ENCODE data around the gene TLR6. TPM values are rescaled to one million over a fixed set of nuclear protein-coding genes. Genes with fewer than 3 reads are reported as not detected.
A peak's percentile ranks its signal among the peaks of the same experiment; 100 is the strongest.

The TLR6 gene
- total RNA-seq, 1 experiment from 2014 or later = not detected

DNA sequence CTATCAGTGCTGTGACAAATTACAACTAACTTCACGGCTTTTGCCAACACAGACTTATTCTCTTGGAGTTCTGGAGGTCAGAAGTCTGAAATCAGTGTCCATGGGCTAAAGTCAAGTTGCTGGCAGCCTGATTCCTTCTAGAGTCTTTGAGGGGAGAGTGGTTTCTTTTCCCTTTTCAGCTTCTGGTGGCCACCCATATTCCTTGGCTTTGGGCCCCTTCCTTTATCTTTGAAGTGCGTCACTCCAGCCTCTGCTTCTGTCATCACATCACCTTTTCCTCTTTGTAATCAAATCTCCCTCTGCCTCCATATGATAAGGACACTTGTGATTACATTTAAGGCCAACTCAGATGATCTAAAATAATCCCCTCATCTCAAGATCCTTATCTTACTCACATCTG is 20.0 kb upstream of the TLR6 start:
- H3K27me3 ChIP-seq (ENCODE audit: control insufficient read depth, insufficient read depth, low read length) = no peaks in the 10 kb centered on the region
- H3K36me3 ChIP-seq (replicated peaks; ENCODE audit: control insufficient read depth, insufficient read depth, low read length) = no peaks in the 10 kb centered on the region; the same call in 1 of the 2 replicates
- no peak for DNase-seq
- no peak overlapping the region for H3K4me3 ChIP-seq (ENCODE audit: insufficient read depth, low read depth, low read length)

GRCh38 chr4:38873290-38873944 is 16.8 kb upstream of the TLR6 start:
- Histone ChIP-seq H3K27me3 (ENCODE audit: control insufficient read depth, insufficient read depth, low read length) (no peaks in the 10 kb centered on the region), H3K36me3 (replicated peaks; ENCODE audit: control insufficient read depth, insufficient read depth, low read length) (peaks cover 4% of the 10 kb centered on the region), H3K4me3 (ENCODE audit: insufficient read depth, low read depth, low read length) (no peak overlapping the region)
- DNase-seq = no peak

GRCh38 chr4:38872620-38873019 is 16.0 kb upstream of the TLR6 start:
- Histone ChIP-seq H3K36me3 (replicated peaks; ENCODE audit: control insufficient read depth, insufficient read depth, low read length) (peaks cover 4% of the 10 kb centered on the region; the same call in 1 of the 2 replicates), H3K27me3 (ENCODE audit: control insufficient read depth, insufficient read depth, low read length) (peaks cover 2% of the 10 kb centered on the region; the same call in 1 of the 2 replicates), H3K4me3 (ENCODE audit: insufficient read depth, low read depth, low read length) (no peak overlapping the region)
- no peak for DNase-seq

DNA sequence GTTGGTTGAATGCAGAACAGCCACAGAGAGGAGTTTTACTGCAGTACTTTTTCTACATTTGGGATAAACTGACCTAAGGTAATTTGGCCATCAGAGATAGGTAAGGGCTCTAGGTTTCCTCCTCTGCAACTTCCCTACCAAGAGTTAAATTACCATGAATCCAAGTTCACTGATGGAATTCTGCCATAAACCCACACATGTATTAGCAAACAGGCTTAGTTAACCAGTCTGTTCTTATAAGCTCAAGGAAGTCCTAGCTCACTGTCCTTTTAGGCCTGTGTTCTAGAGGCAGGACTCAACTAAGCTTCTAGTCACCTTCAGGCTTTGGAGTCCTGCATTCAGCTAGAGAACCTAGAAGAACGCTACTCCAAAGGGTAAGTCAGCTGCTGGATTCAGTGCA is 15.0 kb upstream of the TLR6 start:
- no peak overlapping the region for H3K4me3 ChIP-seq (ENCODE audit: insufficient read depth, low read depth, low read length)
- H3K27me3 ChIP-seq (ENCODE audit: control insufficient read depth, insufficient read depth, low read length) = peaks cover 4% of the 10 kb centered on the region; the same call in 1 of the 2 replicates
- no peak for DNase-seq
- peaks cover 4% of the 10 kb centered on the region; the same call in 1 of the 2 replicates for H3K36me3 ChIP-seq (replicated peaks; ENCODE audit: control insufficient read depth, insufficient read depth, low read length)

- Histone ChIP-seq H3K36me3 (replicated peaks; ENCODE audit: control insufficient read depth, insufficient read depth, low read length) (peaks cover 4% of the 10 kb centered on the region; the same call in 1 of the 2 replicates), H3K27me3 (ENCODE audit: control insufficient read depth, insufficient read depth, low read length) (peaks cover 4% of the 10 kb centered on the region; the same call in 1 of the 2 replicates), H3K4me3 (ENCODE audit: insufficient read depth, low read depth, low read length) (no peak overlapping the region)
- DNase-seq = no peak
Observed at GRCh38 chr4:38870098-38870808, 13.6 kb upstream of the TLR6 start.

GRCh38 chr4:38869511-38869910 is 12.9 kb upstream of the TLR6 start:
- DNase-seq = no peak
- Histone ChIP-seq H3K4me3 (ENCODE audit: insufficient read depth, low read depth, low read length) (no peak overlapping the region), H3K36me3 (replicated peaks; ENCODE audit: control insufficient read depth, insufficient read depth, low read length) (peaks cover 4% of the 10 kb centered on the region; the same call in 1 of the 2 replicates), H3K27me3 (ENCODE audit: control insufficient read depth, insufficient read depth, low read length) (peaks cover 4% of the 10 kb centered on the region; the same call in 1 of the 2 replicates)

GRCh38 chr4:38868059-38868960 is 11.7 kb upstream of the TLR6 start:
- DNase-seq = peak; percentile 67
- H3K36me3 ChIP-seq (replicated peaks; ENCODE audit: control insufficient read depth, insufficient read depth, low read length) = peaks cover 4% of the 10 kb centered on the region; the same call in 1 of the 2 replicates
- H3K27me3 ChIP-seq (ENCODE audit: control insufficient read depth, insufficient read depth, low read length) = peaks cover 4% of the 10 kb centered on the region; the same call in 1 of the 2 replicates
- H3K4me3 ChIP-seq (ENCODE audit: insufficient read depth, low read depth, low read length) = peak overlapping the region; percentile 72

- peaks cover 4% of the 10 kb centered on the region; the same call in 1 of the 2 replicates for H3K27me3 ChIP-seq (ENCODE audit: control insufficient read depth, insufficient read depth, low read length)
- peak within 1 kb of the TSS; percentile 72 for H3K4me3 ChIP-seq (ENCODE audit: insufficient read depth, low read depth, low read length)
- DNase-seq = peak; percentile 92
- peaks cover 4% of the 10 kb centered on the region; the same call in 1 of the 2 replicates for H3K36me3 ChIP-seq (replicated peaks; ENCODE audit: control insufficient read depth, insufficient read depth, low read length)
Observed at GRCh38 chr4:38867478-38868058, 11.0 kb upstream of the TLR6 start, which contains the start of gene FAM114A1. TSS of gene FAM114A1 (plus strand) at chr4:38867806. CDS start at chr4:38878079, 10,273 bp downstream.

- Histone ChIP-seq H3K36me3 (replicated peaks; ENCODE audit: control insufficient read depth, insufficient read depth, low read length) (peaks cover 4% of the 10 kb centered on the region; the same call in 1 of the 2 replicates), H3K27me3 (ENCODE audit: control insufficient read depth, insufficient read depth, low read length) (peaks cover 4% of the 10 kb centered on the region; the same call in 1 of the 2 replicates), H3K4me3 (ENCODE audit: insufficient read depth, low read depth, low read length) (peak overlapping the region; percentile 72)
- no peak for DNase-seq
Observed at GRCh38 chr4:38866973-38867477, 10.4 kb upstream of the TLR6 start.

DNA sequence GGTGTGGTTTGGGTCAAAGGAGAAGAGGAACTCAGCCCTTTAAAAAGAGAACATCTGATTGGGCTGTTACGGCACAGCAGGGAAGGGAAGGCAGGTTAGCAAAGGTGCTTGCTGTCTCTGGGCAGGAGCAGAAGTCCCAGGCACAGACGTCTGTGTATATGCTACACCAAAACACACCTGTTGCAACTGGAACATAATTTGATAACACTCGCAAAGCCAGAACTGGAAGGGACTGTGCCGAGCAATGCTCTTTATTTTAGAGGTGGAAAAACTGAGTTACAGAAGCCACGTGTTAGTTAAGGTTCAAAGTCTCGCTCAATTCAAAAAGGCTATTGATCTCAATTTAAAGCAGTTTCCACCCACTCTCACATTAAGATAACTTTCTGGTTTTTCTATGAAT is 8.8 kb upstream of the TLR6 start:
- peaks cover 4% of the 10 kb centered on the region; the same call in 1 of the 2 replicates for H3K36me3 ChIP-seq (replicated peaks; ENCODE audit: control insufficient read depth, insufficient read depth, low read length)
- DNase-seq = no peak
- H3K27me3 ChIP-seq (ENCODE audit: control insufficient read depth, insufficient read depth, low read length) = peaks cover 4% of the 10 kb centered on the region; the same call in 1 of the 2 replicates
- no peak overlapping the region for H3K4me3 ChIP-seq (ENCODE audit: insufficient read depth, low read depth, low read length)

DNA sequence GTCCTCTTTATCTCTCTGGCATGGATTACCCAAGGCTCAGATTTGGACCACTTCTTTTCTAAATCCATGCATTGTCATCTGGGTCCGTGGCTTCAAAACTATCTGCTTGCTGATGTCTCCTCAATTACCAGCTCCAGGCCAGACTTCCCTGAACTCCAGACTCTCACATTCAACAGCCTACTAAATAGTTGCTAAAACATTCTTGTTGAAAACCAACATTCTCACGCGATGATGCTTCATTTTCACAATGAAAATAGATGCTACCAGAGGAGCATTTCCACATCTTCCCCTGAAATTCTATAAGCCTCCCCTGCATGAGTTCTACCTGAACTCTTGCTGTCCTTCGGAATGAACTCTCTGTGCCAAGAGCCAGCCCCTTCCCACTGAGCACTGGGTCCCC is 5.2 kb upstream of the TLR6 start:
- no peak for DNase-seq
- H3K4me3 ChIP-seq (ENCODE audit: insufficient read depth, low read depth, low read length) = no peak overlapping the region
- no peaks in the 10 kb centered on the region for H3K27me3 ChIP-seq (ENCODE audit: control insufficient read depth, insufficient read depth, low read length)
- no peaks in the 10 kb centered on the region for H3K36me3 ChIP-seq (replicated peaks; ENCODE audit: control insufficient read depth, insufficient read depth, low read length)

GRCh38 chr4:38860788-38861424 is 4.3 kb upstream of the TLR6 start:
- H3K36me3 ChIP-seq (replicated peaks; ENCODE audit: control insufficient read depth, insufficient read depth, low read length) = no peaks in the 10 kb centered on the region
- no peaks in the 10 kb centered on the region for H3K27me3 ChIP-seq (ENCODE audit: control insufficient read depth, insufficient read depth, low read length)
- no peak overlapping the region for H3K4me3 ChIP-seq (ENCODE audit: insufficient read depth, low read depth, low read length)
- peak; percentile 76 for DNase-seq

DNA sequence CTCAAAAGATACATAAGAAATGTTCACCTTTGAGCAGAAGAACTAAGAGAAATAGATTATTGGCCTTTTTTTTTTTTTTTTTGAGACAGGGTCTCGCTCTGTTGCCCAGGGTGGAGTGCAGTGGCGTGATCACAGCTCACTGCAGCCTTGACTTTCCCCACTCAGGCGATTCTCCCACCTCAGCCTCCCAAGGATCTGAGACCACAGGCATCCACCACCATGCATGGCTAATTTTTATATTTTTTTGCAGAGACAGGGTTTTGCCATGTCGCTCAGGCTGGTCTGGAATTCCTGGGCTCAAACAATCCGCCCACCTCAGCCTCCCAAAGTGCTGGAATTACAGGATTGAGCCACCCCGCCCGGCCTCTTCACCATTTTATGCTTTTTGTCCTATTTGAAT is 2.9 kb upstream of the TLR6 start:
- no peak for DNase-seq
- Histone ChIP-seq H3K4me3 (ENCODE audit: insufficient read depth, low read depth, low read length) (no peak overlapping the region), H3K36me3 (replicated peaks; ENCODE audit: control insufficient read depth, insufficient read depth, low read length) (no peaks in the 10 kb centered on the region), H3K27me3 (ENCODE audit: control insufficient read depth, insufficient read depth, low read length) (no peaks in the 10 kb centered on the region)

Measured in H7 (cell line).